ENCODE measurements around the gene MYCBP2. TPM values are rescaled to one million over a fixed set of nuclear protein-coding genes. Genes with fewer than 3 reads are reported as not detected.

Gene MYCBP2
- total RNA-seq, 1 donor from 2014 or later, result 233 TPM

DNA sequence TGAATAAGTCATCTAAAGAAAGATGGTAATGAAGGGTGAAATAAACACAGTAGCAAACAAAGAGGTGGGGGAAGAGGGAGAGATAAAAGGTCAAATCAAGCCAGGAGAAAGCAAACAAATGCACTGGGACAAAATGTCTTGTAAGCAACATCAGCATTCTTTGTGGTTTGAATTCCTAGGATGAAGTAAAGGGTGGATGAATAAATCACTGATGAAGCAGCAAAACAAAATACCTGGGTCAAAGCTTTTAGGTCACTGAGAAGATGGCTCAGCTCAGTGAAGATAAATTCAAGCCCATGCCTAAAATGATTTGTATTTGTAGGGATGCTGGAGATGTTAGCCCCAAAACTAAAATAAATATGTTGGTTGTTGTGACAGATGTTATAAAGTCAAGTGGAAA, 213.4 kb downstream of the MYCBP2 start:
- Mint-ChIP-seq H3K9me3 (ENCODE audit: unreplicated experiment) (peaks cover 14% of the 10 kb centered on the region), H3K4me3 (ENCODE audit: unreplicated experiment) (no peak overlapping the region), H3K36me3 (ENCODE audit: unreplicated experiment) (peaks cover 27% of the 10 kb centered on the region), H3K27me3 (ENCODE audit: unreplicated experiment) (no peaks in the 10 kb centered on the region), H3K4me1 (ENCODE audit: low read depth, unreplicated experiment) (no peaks in the 10 kb centered on the region), H3K27ac (ENCODE audit: unreplicated experiment) (no peak overlapping the region)
- DNase-seq, result no peak
- TF ChIP-seq, protein P1, sequence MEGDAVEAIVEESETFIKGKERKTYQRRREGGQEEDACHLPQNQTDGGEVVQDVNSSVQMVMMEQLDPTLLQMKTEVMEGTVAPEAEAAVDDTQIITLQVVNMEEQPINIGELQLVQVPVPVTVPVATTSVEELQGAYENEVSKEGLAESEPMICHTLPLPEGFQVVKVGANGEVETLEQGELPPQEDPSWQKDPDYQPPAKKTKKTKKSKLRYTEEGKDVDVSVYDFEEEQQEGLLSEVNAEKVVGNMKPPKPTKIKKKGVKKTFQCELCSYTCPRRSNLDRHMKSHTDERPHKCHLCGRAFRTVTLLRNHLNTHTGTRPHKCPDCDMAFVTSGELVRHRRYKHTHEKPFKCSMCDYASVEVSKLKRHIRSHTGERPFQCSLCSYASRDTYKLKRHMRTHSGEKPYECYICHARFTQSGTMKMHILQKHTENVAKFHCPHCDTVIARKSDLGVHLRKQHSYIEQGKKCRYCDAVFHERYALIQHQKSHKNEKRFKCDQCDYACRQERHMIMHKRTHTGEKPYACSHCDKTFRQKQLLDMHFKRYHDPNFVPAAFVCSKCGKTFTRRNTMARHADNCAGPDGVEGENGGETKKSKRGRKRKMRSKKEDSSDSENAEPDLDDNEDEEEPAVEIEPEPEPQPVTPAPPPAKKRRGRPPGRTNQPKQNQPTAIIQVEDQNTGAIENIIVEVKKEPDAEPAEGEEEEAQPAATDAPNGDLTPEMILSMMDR (IDR thresholded peaks at IDR 0.05; ENCODE audit: partially characterized antibody, unreplicated experiment), result no peak

DNA sequence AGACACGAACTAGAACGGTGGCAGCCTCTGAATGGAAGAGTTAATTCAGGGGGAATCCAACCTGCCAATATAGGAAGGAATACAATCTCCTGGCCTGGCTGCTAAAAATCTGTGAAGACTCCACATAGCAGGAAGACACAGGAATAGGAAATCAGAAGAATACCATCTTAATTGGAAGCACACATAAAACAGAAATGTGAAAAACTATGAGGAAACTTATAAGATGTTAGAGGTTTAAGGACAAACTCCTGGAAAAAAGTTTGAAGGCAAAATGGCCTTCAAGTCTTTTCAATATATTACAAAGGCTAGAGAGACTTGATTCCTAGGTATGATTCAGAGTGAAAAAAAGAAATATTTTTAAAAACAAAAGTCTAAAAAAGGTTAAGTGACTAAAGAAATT, 221.8 kb downstream of the MYCBP2 start:
- no peak overlapping the region for H3K4me3 Mint-ChIP-seq (ENCODE audit: unreplicated experiment)
- peaks cover 4% of the 10 kb centered on the region for H3K9me3 Mint-ChIP-seq (ENCODE audit: unreplicated experiment)
- H3K27me3 Mint-ChIP-seq (ENCODE audit: unreplicated experiment), result no peaks in the 10 kb centered on the region
- peaks cover 12% of the 10 kb centered on the region for H3K36me3 Mint-ChIP-seq (ENCODE audit: unreplicated experiment)
- no peak for DNase-seq
- H3K4me1 Mint-ChIP-seq (ENCODE audit: low read depth, unreplicated experiment), result no peaks in the 10 kb centered on the region
- no peak overlapping the region for H3K27ac Mint-ChIP-seq (ENCODE audit: unreplicated experiment)
- TF ChIP-seq, protein P1 (IDR thresholded peaks at IDR 0.05; ENCODE audit: partially characterized antibody, unreplicated experiment), result no peak

DNA sequence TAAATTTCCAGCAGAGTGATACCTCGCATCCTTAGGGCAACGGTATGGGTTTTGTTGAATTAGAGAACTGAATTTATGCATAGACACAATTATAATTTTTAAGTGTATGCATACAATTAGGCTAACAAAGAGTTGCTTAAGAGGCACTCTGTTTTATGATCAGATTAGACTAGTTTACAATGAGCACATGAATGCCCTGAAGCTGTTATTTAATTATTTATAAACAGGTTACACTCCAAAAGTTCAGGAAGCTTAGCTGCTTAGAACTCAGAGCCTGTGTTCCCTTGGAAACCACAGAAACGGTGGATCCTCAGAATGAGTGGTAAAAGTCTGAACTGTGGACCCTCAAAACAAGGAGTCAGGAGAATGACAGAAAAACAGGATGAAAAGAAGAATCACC, 227.5 kb downstream of the MYCBP2 start:
- Mint-ChIP-seq H3K27ac (ENCODE audit: unreplicated experiment) (no peak overlapping the region), H3K9me3 (ENCODE audit: unreplicated experiment) (no peaks in the 10 kb centered on the region), H3K4me1 (ENCODE audit: low read depth, unreplicated experiment) (peaks cover 2% of the 10 kb centered on the region), H3K36me3 (ENCODE audit: unreplicated experiment) (peaks cover 10% of the 10 kb centered on the region), H3K27me3 (ENCODE audit: unreplicated experiment) (no peaks in the 10 kb centered on the region), H3K4me3 (ENCODE audit: unreplicated experiment) (no peak overlapping the region)
- TF ChIP-seq, protein P1 (IDR thresholded peaks at IDR 0.05; ENCODE audit: partially characterized antibody, unreplicated experiment), result no peak
- DNase-seq, result no peak

DNA sequence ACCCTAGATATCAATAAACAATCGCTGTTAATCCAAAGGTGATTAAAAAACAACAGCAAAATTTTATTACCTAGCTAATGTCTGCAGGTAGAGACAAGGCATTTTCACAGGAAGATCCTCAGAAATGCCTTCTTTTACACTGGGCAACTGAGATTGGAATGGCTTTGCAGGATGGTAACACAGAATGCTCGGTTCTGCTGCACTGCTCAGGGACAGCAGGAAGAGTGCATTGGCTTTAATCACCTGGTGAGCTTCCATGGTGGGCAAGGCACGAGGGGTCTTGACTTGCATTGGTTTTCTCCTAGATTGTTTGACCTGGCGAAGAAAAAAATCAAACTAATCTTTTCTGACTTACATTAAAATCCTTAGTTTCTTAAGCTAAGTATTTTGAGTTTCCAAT, 231.6 kb downstream of the MYCBP2 start:
- no peak overlapping the region for H3K27ac Mint-ChIP-seq (ENCODE audit: unreplicated experiment)
- TF ChIP-seq, protein P1 (IDR thresholded peaks at IDR 0.05; ENCODE audit: partially characterized antibody, unreplicated experiment), result no peak
- no peak overlapping the region for H3K4me3 Mint-ChIP-seq (ENCODE audit: unreplicated experiment)
- DNase-seq, result no peak
- H3K27me3 Mint-ChIP-seq (ENCODE audit: unreplicated experiment), result no peaks in the 10 kb centered on the region
- no peaks in the 10 kb centered on the region for H3K9me3 Mint-ChIP-seq (ENCODE audit: unreplicated experiment)
- peaks cover 10% of the 10 kb centered on the region for H3K36me3 Mint-ChIP-seq (ENCODE audit: unreplicated experiment)
- H3K4me1 Mint-ChIP-seq (ENCODE audit: low read depth, unreplicated experiment), result peaks cover 2% of the 10 kb centered on the region

DNA sequence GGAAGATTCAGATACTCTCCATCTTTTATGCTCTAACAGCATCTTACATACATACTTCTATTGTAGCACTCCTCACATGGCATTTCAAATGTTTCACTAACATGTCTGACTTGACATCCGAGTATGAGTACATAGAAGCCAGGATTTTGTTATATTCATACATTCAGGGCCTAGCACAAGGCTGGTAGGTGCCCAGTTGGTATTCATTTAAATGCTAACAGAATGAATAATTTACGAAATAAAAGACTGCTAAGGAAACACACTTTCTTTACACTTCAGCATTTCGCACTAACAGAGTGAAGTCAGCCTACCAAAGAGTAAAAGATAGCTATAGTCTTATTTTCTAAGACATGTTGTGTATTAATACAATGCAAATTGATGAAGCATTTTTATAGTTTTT, 232.1 kb downstream of the MYCBP2 start:
- H3K4me1 Mint-ChIP-seq (ENCODE audit: low read depth, unreplicated experiment), result peaks cover 2% of the 10 kb centered on the region
- H3K9me3 Mint-ChIP-seq (ENCODE audit: unreplicated experiment), result no peaks in the 10 kb centered on the region
- H3K27me3 Mint-ChIP-seq (ENCODE audit: unreplicated experiment), result no peaks in the 10 kb centered on the region
- peaks cover 10% of the 10 kb centered on the region for H3K36me3 Mint-ChIP-seq (ENCODE audit: unreplicated experiment)
- H3K27ac Mint-ChIP-seq (ENCODE audit: unreplicated experiment), result no peak overlapping the region
- TF ChIP-seq, protein P1 (IDR thresholded peaks at IDR 0.05; ENCODE audit: partially characterized antibody, unreplicated experiment), result no peak
- no peak overlapping the region for H3K4me3 Mint-ChIP-seq (ENCODE audit: unreplicated experiment)
- no peak for DNase-seq
